GM19372 (cell line): ENCODE results near the gene LRCH1.

Experiments used
- ATAC-seq: cut with Tn5 transposase; IDR thresholded peaks from one replicate; pipeline ENCODE4 v1.9.1; 2021; ENCODE audit warnings: mild to moderate bottlenecking, low read depth, moderate library complexity; ENCODE audit not compliant: unreplicated experiment

The LRCH1 gene

DNA sequence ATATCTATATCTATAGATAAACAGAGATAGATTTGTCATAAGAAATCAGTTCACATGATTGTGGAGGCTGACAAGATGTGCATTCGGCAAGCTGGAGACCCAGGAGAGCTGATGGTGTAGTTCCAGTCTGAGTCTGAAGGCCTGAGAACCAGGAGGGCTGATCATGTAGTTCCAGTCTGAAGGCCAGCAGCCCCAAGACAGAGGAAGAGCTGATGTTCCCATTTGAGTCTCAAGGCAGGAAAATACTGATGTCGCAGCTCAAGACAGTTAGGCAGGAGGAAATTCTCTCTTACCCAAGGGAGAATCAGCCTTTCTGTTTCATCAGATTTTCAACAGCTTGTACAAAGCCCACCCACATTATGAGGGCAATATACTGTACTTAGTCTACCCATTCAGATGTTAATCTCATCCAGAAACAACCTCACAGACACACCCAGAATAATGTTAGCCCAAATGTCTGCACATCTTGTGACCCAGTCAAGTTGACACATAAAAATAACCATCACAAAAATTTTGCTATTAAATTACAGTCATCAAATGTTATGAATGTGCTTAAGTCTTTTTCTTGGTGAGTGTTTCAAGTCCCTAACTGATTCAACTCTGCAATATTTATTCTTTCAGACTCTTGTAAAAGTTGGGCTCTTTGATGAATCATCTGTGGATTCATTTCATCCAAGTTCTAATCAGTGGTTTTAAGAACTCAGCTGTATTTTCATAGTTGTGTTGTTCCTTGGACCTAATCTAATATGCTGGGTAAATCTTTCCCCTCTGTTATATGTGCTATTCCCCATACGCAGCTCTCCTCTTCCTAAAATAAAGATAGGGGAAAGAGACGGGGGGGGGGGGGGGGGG lies 22.7 kb upstream of the LRCH1 start:
- no peak for ATAC-seq

DNA sequence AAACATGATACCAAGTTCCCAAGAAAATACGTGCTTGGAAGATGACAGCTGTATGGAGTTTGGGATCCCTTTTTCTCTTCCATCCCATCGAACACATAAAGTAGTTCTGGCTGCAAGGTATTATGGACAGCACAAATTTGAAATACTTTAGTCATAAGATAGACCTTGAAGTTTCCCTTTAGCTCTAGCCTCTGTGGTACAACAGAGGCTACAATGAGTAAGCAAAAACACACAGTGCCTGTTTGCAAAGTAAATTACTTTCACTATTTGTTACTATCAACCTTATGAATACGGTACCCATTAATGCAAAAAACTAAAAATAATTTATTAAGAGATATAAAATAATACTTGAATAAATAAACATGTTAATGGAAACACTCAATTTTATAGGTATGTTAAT lies 21.0 kb upstream of the LRCH1 start:
- ATAC-seq: no peak

DNA sequence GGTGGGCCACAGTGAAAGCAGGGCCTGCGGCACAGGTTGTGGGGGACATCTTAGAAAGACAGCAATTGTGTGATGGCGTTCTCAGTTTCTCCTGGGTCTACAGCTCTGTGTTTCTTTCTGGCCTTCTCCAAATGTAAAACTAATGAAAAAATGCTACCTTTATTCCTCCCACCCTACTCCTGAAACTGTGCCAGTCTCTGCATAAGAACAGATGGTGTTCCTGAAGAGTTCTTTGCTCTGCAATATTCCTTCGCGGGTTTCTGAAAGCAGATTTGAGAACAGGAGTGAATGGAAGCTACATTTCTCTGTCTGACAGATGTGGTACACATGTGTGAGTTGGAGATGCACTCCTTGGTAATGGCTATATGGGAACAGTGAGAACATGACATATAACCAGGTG lies 18.0 kb upstream of the LRCH1 start:
- ATAC-seq: no peak

DNA sequence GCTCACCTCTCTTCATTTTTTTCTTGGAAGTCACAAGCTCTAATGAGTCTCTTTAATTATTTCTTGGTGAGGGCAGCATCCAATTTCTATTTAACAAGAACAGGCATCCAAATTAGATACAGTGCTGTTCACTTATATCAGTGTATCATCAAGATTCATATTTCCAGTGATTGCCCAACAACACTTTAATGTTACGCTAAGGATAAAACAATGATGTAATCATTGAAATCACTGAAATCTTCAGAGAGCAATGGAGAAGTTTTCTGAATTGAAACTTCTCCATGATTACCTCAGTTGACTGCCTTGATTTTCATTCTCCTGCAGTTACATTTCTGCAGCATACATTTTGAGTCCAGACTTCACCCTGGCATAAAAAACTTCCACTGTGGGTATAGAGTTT lies 17.1 kb upstream of the LRCH1 start:
- ATAC-seq: no peak

DNA sequence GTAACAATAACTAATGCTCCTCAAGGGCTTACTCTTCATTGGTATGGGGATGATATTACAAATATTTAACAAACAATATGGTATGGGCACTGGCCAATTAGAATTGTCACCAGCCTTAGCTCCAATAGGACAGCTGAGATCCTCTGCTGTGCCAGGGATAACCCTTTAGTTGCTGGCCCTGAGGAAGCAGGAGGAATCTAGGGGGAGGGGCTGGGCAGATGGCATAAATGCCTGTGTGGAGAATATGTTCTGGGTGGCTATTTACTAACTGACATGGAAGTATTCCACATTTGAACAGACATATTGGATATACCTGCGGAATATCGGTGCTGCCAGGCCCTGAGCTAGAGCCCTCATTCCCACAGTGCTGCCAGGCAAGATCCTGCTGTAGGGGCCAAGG lies 16.6 kb upstream of the LRCH1 start:
- ATAC-seq: no peak

DNA sequence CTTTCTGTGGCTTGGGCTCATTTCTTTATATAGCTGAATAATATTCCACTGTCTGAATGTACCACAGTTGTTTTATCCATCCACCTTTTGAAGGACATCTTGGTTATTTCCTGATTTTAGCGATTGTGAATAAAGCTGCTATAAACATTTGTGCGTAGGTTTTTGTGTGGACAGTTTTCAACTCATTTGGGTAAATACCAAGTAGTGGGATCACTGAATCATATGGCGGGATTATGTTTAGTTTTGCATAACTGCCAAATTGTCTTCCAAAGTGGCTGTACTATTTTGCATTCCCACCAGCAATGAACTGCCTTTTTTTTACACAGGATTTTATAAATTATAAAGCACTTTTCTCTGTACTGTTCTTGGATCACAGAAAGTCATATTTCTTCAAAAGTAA lies 13.7 kb upstream of the LRCH1 start:
- ATAC-seq: no peak

DNA sequence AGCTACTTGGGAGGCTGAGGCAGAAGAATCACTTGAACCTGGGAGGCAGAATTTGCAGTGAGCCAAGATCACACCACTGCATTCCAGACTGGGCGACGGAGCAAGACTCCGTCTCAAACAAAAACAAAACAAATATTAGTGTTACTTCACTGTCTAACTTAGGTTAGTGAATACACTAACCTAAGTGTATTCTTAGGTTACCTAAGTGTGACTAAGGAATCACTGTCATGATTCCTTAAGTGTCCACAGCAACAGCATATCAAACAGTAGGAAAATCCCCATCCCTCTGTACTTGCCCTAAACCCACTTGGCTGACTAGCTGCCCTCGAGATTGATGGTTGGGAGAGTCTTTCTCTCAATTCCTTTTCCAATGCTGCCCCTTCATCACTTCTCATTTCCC lies 11.8 kb upstream of the LRCH1 start:
- ATAC-seq: no peak

DNA sequence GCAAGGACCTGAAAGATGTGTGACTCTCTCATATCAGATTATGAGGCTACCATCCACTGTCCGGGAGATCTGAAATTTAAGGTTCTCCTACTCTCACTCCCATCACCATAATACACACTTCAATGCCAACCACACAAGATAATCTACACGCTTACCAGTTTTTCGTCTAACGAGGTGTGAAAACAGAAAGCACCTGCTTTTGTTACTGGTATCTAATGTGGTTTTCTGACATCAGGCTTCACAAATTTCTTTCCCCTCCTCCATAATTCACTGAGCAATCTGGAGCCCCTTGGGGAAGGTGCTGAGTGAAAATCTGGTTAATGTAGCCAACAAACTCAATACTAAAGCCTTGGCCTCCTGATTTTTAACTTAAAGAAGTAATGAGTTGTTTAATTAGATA lies 10.1 kb upstream of the LRCH1 start:
- ATAC-seq: no peak

DNA sequence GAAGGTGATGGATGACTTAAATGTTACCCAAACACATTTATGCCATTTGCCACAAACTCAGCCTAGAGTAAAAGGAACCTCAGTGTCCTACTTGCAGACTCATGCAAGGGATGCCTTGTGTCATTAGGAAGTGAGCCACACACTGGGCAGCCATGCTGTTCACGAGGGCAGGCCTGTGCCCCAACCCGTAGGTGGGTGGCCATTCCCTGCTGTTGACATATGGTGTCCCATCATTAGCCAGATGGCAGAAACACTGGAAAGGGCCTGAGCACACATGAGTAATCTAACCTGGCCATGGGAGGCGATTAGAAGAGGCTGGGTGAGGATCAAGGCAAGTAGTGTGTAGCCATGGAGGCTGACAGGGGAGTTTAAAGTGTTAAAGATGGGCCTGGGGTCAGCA lies 9.7 kb upstream of the LRCH1 start:
- ATAC-seq: no peak

DNA sequence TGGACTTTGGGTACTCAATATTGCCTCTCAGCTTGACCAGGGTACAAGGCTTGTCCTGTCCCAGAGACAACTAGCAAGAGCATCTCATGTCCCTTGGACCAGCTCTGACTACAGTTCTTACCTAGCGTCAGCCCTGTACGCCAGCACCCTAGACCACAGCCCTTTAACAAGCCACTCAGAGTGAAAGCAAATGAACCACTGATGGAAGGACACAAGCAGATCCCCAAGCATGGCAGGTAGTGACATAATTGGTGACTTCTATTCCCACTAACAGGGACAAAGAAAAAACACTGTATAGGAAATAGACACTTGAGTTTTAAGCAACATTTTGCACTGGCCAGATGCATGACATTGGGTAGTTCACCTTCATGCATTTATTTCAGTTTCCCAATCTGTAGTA lies 8.8 kb upstream of the LRCH1 start:
- ATAC-seq: no peak

DNA sequence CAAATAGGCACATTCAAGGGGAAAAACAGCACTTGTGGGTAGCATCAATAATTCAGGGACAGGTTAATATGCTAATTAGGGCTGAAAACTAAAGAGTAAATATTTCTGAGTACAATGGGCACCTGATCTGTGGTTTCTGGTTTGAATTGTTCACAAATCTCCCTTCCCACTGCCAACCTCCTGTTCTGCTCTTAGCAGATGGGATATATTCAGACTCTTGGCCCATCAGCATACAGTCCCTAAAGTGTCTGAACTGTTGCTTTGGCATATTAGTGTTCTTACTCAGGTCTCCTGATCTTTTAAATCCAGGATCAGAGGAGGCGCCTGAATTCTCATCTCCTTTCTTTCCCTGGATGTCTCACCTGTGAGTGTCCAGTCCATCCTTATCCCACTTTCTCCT lies 8.2 kb upstream of the LRCH1 start:
- no peak for ATAC-seq

DNA sequence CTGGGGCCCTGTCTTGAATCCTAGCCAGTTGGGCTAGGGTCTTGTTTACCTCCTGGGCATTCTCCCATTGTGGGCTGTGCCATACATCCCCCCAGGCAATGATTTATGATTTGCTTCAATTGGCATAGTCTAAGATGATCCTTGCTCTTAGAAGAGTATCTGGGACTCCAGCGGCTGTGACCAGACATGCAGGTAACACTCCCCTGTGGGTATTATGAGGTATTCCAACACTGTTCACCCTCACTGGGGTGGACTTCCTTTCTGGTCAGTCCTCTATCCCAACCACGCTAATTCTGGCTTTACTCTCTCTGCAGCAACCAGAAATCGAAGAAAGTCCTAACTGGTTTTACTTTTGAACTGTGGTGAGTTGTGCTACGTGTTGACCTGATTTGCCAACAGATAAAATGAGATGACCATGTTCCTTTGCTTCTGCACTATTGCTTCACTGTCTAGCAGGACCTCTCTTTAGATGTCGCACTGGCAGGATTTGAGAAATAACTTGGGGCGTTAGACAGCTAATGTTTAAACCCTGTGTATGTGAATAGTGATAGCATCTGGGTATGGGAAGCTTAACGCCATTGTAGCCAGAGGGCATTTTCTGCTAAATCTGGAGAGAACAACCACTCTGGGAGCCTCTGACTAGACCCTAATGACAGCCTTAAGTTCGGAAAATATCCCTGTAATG lies 6.7 kb upstream of the LRCH1 start:
- no peak for ATAC-seq

DNA sequence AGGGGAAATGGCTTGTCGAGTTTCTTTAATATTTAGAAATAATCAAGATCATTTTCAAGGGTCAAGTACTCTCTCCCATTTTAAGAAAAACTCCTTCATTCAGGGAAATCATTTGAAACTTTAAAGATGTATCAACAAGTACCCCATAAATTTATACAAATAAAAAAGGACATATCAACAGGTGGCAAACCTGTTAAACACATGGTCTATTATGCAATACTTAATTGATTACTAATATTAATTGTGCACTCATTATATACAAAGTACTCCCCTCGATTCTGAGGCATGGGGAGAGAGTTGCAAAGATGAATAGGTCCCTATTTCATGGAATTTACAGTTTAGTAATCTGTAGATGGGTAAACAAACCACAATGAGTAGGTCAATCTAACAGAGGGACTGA lies 2.1 kb upstream of the LRCH1 start:
- ATAC-seq: no peak

DNA sequence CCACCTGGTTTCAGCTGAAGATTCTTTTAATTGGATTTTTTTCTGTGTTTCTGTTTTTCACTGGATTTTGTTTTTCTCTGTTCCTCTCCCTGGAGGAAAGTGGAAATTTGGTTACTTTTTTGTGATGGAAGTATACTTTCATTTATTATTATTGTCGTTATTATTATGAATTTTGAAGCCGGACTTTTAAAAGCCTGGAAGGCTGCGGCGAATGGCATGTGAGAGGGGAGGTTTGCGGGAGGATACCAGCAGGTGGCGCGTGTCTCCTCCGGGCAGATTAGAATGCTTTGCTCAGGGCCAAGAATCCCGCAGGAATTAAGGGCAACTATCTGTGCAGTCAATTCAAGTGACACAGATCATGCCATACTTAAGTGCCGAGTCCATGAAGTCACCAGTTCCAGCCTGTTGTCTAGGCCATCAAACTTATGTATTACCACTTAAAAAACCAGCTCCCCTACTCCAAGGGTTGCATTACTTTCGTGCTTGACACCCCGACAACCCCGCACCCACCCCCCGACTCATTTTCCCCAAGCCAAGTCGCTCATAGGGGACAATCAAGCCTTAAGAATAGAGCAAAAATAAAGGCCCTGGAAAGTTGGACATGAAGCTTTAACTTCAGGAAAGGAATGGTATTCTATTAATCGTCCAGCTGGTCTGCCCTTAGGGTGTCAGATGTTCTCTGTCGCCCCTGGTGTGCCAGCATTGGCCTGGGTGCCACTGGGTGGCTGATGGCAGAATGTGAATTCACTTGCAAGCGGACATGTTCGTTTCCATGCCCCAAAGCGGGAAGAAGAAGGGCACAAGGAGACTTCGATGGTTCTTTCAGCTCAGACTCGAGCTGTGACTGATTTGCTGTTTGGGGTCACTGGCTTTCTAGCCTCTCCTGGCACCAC lies 1.3 kb upstream of the LRCH1 start:
- no peak for ATAC-seq

DNA sequence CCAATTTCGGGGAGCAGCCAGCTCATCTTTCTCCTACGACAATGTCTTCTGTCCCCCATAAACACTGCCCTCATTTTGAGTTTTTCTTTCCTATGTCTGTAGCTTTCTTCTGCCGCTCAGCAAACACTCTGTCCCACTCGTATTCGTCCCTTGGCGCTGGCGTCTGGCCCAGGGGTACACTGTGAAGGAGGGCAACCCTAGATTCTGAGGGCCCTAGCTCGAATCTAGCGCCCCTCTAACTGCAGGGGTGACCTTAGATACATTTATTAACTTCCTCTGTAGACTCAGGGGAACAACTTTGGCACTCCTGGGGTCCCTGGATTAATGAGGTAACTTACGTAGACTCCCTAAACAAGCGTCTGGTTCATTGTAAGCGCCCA lies 677 bp upstream of the LRCH1 start:
- no peak for ATAC-seq

DNA sequence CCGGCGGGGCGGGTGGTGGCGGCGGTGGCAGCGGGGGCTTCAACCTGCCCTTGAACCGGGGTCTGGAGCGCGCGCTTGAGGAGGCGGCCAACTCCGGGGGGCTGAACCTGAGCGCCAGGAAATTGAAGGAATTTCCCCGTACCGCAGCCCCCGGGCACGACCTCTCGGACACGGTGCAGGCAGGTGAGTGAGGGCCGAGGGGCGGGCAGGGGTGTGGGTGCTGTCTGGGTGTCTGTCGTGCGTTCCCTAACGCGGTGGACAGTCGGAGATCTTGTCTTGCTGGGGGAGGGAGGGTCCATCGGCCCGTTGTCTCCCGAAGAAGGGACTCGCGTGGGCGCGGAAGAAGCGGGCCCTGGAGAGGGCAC lies 533 bp downstream of the LRCH1 start:
- no peak for ATAC-seq

DNA sequence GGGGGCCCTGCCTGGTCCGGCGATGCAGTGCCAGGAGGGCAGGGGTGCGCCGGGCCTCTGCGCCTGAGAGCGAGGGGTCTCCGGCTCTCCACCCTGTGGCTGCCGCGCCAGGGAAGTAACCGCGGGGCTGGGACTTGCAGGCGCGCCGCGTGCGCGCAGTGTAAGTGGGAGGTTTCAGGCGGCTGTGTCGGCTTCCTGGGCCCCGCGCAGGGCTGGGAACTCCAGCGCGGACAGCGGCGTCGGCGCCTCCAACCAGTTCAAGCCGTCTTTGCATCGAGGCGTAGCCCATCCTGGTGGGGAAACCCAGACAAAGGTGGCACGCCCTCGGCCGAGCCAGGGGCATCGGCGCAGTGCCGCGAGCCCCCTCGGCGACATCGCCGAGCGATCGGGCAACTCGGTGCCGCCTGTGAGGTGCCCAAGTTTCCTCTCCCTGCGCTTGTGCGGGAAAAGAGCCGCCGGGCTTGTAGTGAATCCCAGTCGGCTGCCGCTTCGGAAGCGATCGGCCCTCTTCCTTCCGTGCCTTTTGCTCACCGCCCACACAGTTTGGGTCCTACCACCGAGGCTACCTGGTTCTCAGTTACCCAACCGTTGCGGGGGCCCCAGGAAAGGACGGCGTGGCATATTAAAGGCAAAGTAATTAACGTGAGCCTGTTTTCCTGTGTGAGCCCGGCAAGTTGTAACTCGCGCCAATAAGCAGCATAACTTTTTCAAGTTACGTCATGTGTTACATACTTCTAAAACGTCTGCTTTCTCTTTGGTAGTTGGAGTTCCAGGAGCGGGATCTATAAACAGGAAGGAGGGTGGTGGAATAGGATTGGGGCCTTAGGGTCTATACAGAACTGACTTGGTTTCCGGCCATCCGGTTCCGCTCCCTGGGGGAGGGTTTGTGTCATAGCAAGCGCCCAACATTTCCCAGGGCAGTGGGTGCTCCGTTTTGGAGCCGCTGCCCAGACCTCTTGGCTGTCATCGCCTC lies 1.2 kb downstream of the LRCH1 start:
- no peak for ATAC-seq

DNA sequence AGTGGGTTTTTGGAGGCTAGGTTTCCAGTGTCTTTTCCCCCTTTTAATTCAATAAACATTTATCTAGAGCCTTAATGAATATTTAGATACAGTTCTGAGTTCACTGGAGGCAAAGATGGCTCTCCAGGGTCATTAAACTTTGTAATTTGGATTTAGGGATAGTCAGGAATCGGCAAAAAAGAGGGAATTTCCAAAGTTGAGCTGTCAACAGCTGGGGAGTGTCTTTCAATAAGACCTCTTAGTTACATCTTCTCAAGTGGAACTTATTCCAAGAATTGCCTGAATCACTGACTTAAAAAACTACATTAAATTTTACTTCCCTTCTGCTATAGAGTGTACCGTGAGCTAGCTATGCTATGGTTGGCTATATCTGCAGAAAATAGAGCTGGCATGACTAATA lies 2.0 kb downstream of the LRCH1 start:
- no peak for ATAC-seq

DNA sequence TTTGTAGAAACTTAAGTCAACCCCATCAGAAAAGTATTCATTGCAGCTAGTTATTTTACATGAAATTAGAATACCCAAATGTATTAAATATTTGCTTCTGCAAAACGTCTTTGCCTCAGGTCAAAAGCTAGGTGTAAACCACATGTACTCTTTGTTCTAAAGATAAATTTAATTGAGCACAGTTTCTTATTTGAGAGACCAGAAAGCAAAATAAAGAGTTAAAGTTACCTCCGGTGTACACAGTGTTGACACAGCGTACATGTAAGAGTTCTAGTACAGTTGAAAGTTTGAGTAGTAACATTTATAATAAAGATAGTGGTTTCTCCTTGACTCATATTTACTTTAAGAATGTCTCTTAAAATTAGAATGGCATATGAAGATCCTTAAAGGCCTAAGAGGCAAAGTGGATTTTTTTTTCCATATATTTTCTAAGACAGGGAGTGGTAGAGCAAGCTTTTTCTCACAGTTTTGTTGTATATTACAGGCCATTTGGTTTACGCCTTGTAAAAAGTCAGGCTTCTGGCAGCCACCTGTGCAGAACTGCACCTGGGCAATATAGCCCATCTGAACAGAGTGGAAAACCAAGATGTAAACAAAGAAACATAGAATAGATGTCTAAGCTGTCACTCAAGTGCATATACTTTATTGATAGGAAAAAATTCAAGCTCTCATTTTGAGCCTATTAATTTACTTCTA lies 2.9 kb downstream of the LRCH1 start:
- no peak for ATAC-seq

DNA sequence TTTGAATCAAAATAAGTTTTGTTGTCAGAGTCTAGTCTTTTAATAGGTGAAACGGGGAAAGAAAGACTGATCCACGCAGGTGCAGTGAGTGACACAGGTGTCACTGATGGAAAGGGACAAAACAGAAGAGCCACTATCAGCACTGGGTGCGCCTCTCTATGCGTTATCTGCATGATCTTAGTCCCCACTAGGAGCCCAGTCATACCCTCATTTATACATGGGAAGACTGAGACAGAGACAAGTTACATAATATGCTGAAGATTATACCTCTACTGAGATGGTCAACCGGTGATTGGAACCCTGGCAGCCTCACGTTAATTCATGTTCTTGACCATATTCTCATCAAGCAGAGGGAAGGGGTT lies 3.4 kb downstream of the LRCH1 start:
- no peak for ATAC-seq
